C4-2B (cell line): ENCODE results near the gene AOC1.

Source experiments
- H3K27ac ChIP-seq: fragments of 450-650 bp; 2 replicates; pipeline ENCODE4 v1.5.1; 2017
- CTCF ChIP-seq: fragments of 450-650 bp; conservative IDR thresholded peaks from 2 replicates; pipeline ENCODE4 v1.5.1; 2017; ENCODE audit warnings: mild to moderate bottlenecking
- ZFX ChIP-seq: fragments of 450-650 bp; IDR thresholded peaks from 2 replicates; pipeline ENCODE4 v1.6.1; 2017

Gene AOC1

DNA sequence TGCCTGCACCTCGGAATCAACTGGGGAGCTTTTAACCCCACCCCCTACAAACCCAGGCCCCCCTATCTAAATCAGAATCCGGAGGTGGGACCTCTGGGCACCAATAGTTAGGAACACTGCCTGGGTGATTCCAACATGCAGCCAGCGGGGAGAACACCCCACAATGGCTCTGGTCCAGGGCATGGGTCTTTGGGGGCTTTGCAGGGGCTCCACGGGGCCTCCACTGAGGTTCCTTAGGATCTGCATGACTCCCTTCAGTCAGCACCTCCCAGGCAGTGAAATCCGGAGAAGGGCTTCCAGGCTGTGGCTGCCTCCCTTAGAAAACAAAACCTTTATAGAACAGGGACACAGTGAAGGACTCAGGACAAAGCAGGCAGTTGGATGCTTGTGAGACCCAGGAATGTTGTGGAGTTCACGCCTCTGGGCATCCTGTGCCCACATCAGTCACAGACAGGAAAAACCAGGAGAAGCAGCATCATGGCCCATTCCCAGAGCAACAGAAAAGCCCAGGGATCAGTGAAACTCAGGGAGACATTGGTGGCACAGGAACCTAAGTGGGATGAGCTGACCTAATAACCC, 16.5 kb upstream of the AOC1 start:
- TF ChIP-seq ZFX (no peak), CTCF (no peak)
- H3K27ac ChIP-seq: no peak overlapping the region

DNA sequence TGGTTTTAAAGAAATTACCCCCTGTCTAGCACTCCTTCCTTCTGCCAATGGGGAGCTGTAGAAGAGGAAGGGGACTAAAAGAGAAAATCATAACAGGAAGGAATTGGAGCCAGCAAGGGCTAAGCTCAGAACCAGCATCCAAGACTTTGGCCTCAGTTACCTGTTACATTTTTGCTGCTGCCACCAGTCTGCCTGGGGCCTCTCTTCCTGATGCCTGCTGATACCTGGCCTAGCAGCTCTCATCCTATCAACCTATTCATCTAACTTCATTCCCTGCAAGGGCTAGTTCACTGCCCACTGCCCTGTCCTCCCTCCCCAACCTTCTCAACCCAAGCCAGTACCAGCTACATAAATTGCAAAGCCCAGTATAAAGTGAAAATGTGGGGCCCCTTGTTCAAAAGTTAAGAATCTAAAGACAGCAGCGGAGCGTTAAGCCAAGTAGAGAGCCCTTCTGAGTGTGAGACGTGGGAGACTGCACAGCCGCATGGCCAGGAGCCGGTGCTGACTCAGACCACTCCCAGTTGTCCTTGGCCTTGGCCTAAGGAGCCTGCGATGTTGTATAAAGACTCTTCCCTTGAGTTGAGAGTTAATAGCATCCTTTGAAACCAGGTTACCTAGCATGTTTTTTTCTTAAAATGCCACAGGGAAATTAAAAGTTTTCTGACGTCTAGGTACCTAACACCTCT, 13.2 kb upstream of the AOC1 start:
- no peak overlapping the region for H3K27ac ChIP-seq
- no peak for TF ChIP-seq CTCF
- no peak for TF ChIP-seq ZFX

DNA sequence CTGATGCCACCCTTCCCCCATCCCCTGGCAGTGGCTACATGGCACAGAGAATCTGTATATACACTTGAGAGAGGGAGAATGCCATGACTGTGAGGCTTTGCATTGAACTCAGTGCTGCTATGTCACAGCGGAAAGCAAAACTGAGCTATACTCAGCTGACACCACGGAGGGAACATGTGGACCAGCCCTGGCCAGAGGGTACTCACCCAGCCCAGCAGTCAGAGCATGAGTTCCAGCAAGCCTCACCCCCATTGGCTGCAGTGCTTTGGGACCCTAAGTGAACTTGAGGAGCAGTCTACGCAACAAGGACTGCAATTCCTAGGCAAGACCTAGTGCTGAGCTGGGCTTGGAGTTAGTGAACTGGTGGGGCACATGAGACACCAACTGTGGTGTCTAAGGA, 10.3 kb upstream of the AOC1 start:
- TF ChIP-seq ZFX: no peak
- TF ChIP-seq CTCF: no peak
- no peak overlapping the region for H3K27ac ChIP-seq

- no peak overlapping the region for H3K27ac ChIP-seq
- no peak for TF ChIP-seq CTCF
- no peak for TF ChIP-seq ZFX
Measured at GRCh38 chr7:150842716-150843115, 9.6 kb upstream of the AOC1 start.

- TF ChIP-seq ZFX: no peak
- TF ChIP-seq CTCF: no peak
- H3K27ac ChIP-seq: no peak overlapping the region
Measured at GRCh38 chr7:150845421-150845861, 6.9 kb upstream of the AOC1 start.

DNA sequence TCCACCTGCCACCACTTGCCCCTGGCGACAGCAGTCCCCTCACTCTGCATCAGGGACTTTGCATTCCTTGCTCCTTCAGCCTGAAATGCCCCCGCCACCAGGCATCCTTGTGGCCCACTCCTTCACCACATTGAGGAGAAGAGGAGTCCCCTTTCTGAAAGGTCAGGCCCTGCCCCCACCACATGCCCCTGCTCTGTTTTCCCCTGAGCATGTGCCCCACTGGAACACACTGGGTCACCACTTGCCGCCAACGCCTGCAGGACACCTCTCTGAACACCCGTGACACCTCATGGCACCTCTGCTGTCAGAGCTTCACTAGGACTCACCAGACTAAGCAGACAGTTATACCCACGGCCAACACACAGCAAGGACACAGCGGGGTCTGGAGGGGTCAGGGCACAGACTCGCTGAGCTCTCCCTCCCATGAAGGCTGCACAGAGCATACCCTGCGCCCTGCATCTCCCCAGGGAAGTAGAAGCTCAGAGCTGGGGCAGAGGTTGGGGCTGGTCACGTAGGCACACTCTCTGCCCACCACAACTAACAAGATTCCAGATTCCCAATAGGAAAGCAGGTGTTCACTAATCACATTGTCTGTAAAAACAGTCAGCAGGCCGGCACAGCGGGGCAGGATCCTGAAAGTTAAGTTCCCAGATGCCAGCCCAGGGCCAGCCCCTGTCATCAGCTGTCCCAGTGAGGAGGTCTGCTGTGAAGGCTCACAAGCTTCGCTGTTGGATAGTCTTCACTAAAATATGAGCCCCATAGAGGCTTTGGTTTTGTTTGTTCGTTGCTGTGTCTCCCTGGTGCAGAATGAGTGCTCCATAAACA, 5.8 kb upstream of the AOC1 start:
- no peak overlapping the region for H3K27ac ChIP-seq
- TF ChIP-seq CTCF (no peak), ZFX (no peak)

GRCh38 chr7:150847536-150847935, 4.8 kb upstream of the AOC1 start:
- no peak for TF ChIP-seq ZFX
- no peak for TF ChIP-seq CTCF
- no peak overlapping the region for H3K27ac ChIP-seq
